GM10266 (cell line): ENCODE results near the gene SLC4A8.
"Not testable (repeated sequence)": the region's sequence is repeated elsewhere in the genome, so short reads cannot be mapped to it uniquely, and the experiment has no call there.

ENCODE experiments used
- DNase-seq: peaks from one replicate; pipeline ENCODE4 v3.0.0; 2012; ENCODE audit errors: extremely low spot score
- CTCF ChIP-seq: IDR thresholded peaks from 2 replicates; pipeline ENCODE4 v1.5.1; 2012; ENCODE audit warnings: mild to moderate bottlenecking, low read depth; ENCODE audit not compliant: control insufficient read depth, insufficient read depth; ENCODE audit errors: missing control alignments

The SLC4A8 gene

GRCh38 chr12:51496895-51497294 is 72.3 kb downstream of the SLC4A8 start:
- TF ChIP-seq CTCF: no peak
- DNase-seq: no peak

- DNase-seq: no peak
- TF ChIP-seq CTCF: no peak
Measured at GRCh38 chr12:51504851-51505250, 80.2 kb downstream of the SLC4A8 start.

GRCh38 chr12:51505360-51506105 is 80.9 kb downstream of the SLC4A8 start:
- DNase-seq: no peak
- no peak for TF ChIP-seq CTCF

GRCh38 chr12:51507178-51507577 is 82.5 kb downstream of the SLC4A8 start:
- TF ChIP-seq CTCF: no peak
- no peak for DNase-seq

- no peak for DNase-seq
- no peak for TF ChIP-seq CTCF
Measured at GRCh38 chr12:51508285-51508684, 83.7 kb downstream of the SLC4A8 start.

- TF ChIP-seq CTCF: no peak
- DNase-seq: no peak
Measured at GRCh38 chr12:51511546-51512260, 87.1 kb downstream of the SLC4A8 start.

- no peak for TF ChIP-seq CTCF
- DNase-seq: no peak
Measured at GRCh38 chr12:51512438-51512837, 87.8 kb downstream of the SLC4A8 start.

- not testable (repeated sequence) for DNase-seq
Measured at GRCh38 chr12:51515037-51515436, 90.4 kb downstream of the SLC4A8 start.
